Esophagus squamous epithelium (tissue), 5 donors: Measurements from ENCODE around the gene ATP9B. TPM values are rescaled to one million over a fixed set of nuclear protein-coding genes. Genes with fewer than 3 reads are reported as not detected.

Source experiments
- DNase-seq: peaks from one replicate; lab custom pipeline; 2025; lab: John Stamatoyannopoulos, UW
- H3K27ac ChIP-seq, 4 donors: fragments of 200-600 bp; sonication (generic); one replicate each; pipeline ENCODE4 v1.5.1; 2016 to 2019; ENCODE audit warnings: mild to moderate bottlenecking in 1 of 4
- H3K27me3 ChIP-seq, 4 donors: fragments of 200-600 bp; sonication (generic); 1 replicate in 3 of 4; 2 replicates in 1 of 4; pipeline versions ENCODE4 v1.5.1 to v1.6.0; 2017 to 2021; ENCODE audit warnings: antibody characterized with exemption in 1 of 4
- H3K36me3 ChIP-seq, 3 donors: fragments of 200-600 bp; sonication (generic); one replicate each; pipeline ENCODE4 v1.5.1; 2016 to 2019
- H3K4me1 ChIP-seq, 3 donors: fragments of 200-600 bp; sonication (generic); one replicate each; pipeline ENCODE4 v1.5.1; 2017 to 2019
- H3K4me3 ChIP-seq, 4 donors: fragments of 200-600 bp; sonication (generic); 1 replicate in 3 of 4; 2 replicates in 1 of 4; pipeline ENCODE4 v1.5.1; 2016 to 2019; ENCODE audit warnings: mild to moderate bottlenecking in 2 of 4, moderate library complexity in 1 of 4
- H3K9me3 ChIP-seq, 3 donors: fragments of 200-600 bp; sonication (generic); one replicate each; pipeline ENCODE4 v1.5.1; 2016 to 2019
- POLR2A ChIP-seq, 4 donors: fragments of 450-650 bp; IDR thresholded peaks; one replicate each; pipeline ENCODE4 v1.6.1; 2017; ENCODE audit warnings: antibody characterized with exemption in 4 of 4, mild to moderate bottlenecking in 4 of 4, moderate library complexity in 3 of 4
- WGBS, 2 donors: methylation state at CpG; one replicate each; pipeline ENCODE4 v1.1.5; 2018; 5-methylcytosine and 5-hydroxymethylcytosine counted together
- intact Hi-C: fragments of 100-400 bp; cut with DNase I; formaldehyde crosslinking; loops from one replicate; pipeline ENCODE4 v1.15.0; 2022
- total RNA-seq, 4 donors: library from RNA; depleted of rRNA; stranded (reverse); fragments of >200 nt; gene quantifications; one replicate each; pipeline ENCODE4 v1.1.0, GENCODE V29; 2016
- TF ChIP-seq, protein P1 (sequence below), 6 experiments: fragments of 450-650 bp in 4 of 6; fragments of 200-600 bp in 2 of 6; sonication (generic) in 2 of 6; IDR thresholded peaks; one replicate each; pipeline ENCODE4 v1.5.1; 2016 to 2019; ENCODE audit warnings: antibody characterized with exemption in 6 of 6, mild to moderate bottlenecking in 4 of 6, moderate library complexity in 4 of 6
- donor health status: DM: yes; HTN: yes; CAD: no.

Gene ATP9B
- total RNA-seq, 4 donors from 2014 or later: 12.9 to 46.7 (median 22.0) TPM

DNA sequence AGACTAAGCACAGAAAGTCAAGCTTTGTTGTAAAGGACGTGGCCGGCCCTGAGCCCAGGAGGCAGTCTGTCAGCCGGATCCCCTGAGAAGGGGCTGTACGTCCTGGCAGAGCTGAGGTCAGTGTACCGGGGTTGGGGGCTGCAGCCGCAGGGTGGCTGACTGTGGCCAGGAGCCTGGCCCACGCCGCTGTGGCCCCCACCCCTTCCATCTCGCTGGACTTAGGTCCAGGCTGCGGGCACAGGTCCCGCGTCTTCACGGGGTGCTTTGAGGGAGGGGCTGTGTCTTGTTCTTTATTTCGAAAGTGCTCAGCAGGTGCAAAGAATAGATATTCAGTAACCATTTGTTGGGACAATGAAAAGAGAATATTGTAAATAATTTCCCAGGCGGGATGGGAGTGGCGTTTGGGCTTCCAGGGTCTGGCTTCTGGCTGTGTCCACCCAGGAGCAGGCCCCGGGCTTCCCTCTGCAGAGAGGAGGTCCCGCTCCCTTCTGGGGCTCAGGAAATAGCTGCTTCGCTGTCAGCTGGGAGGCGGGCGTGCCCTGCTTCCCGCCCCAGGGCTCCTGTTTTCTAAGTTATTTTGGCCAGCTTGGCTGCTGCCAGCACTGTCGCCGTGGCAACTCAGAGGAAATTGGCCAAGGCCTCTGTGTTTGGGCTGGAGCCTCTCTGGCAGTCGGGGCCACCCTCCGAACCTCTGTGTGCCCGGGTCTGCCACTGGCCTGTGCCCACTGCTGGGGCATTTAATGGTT, 334.0 kb downstream of the ATP9B start:
- DNase-seq: no peak
- intact Hi-C loops: no loop called here
- WGBS, 2 donors: 18 to 24% methylated on average over 18 to 24 of the region's 27 CpGs
- no peaks in the 10 kb centered on the region for H3K9me3 ChIP-seq
- TF ChIP-seq POLR2A (IDR thresholded peaks at IDR 0.05): peak in 1 of 4 donors; percentile 16
- TF ChIP-seq, protein P1, sequence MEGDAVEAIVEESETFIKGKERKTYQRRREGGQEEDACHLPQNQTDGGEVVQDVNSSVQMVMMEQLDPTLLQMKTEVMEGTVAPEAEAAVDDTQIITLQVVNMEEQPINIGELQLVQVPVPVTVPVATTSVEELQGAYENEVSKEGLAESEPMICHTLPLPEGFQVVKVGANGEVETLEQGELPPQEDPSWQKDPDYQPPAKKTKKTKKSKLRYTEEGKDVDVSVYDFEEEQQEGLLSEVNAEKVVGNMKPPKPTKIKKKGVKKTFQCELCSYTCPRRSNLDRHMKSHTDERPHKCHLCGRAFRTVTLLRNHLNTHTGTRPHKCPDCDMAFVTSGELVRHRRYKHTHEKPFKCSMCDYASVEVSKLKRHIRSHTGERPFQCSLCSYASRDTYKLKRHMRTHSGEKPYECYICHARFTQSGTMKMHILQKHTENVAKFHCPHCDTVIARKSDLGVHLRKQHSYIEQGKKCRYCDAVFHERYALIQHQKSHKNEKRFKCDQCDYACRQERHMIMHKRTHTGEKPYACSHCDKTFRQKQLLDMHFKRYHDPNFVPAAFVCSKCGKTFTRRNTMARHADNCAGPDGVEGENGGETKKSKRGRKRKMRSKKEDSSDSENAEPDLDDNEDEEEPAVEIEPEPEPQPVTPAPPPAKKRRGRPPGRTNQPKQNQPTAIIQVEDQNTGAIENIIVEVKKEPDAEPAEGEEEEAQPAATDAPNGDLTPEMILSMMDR (IDR thresholded peaks at IDR 0.05): no peak
- H3K4me1 ChIP-seq: peaks cover 24 to 72% (median 34%) of the 10 kb centered on the region in 3 donors
- H3K4me3 ChIP-seq: peak overlapping the region in 2 of 4 donors; percentile 10 to 40
- H3K27me3 ChIP-seq: peaks cover 0 to 56% (median 0%) of the 10 kb centered on the region in 4 donors
- H3K27ac ChIP-seq: peak overlapping the region; percentile 42 to 89 (median 69)
- H3K36me3 ChIP-seq: no peaks in the 10 kb centered on the region

- Histone ChIP-seq H3K27me3 (peaks cover 0 to 48% (median 0%) of the 10 kb centered on the region in 4 donors), H3K9me3 (no peaks in the 10 kb centered on the region), H3K4me3 (peak overlapping the region in 2 of 4 donors; percentile 10 to 40), H3K36me3 (no peaks in the 10 kb centered on the region), H3K4me1 (peaks cover 24 to 72% (median 34%) of the 10 kb centered on the region in 3 donors), H3K27ac (peak overlapping the region; percentile 42 to 89 (median 69))
- intact Hi-C loops: no loop called here
- no peak for TF ChIP-seq POLR2A (IDR thresholded peaks at IDR 0.05)
- TF ChIP-seq, protein P1 (IDR thresholded peaks at IDR 0.05): no peak
- no peak for DNase-seq
- 64% methylated on average over 26 to 30 of the region's 31 CpGs for WGBS, 2 donors
Measured at GRCh38 chr18:79403723-79404566, 334.8 kb downstream of the ATP9B start.

DNA sequence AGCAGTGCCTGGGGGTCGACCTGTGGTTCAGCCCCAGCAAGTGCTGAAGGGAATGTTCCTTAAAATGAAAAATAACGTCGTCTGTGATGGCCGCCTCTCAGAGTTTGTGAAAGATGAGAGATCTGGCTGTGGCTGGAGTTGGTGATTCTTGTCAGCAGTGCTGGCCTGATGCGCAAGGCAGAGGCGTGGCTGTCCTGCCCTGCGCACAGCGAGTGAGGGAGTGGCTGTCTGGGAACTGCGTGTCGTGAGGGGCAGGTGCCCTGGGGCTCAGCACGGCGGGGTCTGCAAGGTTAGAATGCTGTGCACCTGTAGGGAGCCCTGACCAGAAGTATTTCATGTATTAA, 335.3 kb downstream of the ATP9B start:
- Histone ChIP-seq H3K4me1 (peaks cover 23 to 66% (median 30%) of the 10 kb centered on the region in 3 donors), H3K27ac (peak overlapping the region in 3 of 4 donors; percentile 68 to 89 (median 70)), H3K27me3 (peaks cover 0 to 42% (median 0%) of the 10 kb centered on the region in 4 donors), H3K36me3 (no peaks in the 10 kb centered on the region), H3K4me3 (peak overlapping the region in 1 of 4 donors; percentile 10), H3K9me3 (no peaks in the 10 kb centered on the region)
- TF ChIP-seq, protein P1 (IDR thresholded peaks at IDR 0.05): no peak
- TF ChIP-seq POLR2A (IDR thresholded peaks at IDR 0.05): no peak
- WGBS, 2 donors: 77 to 82% methylated on average over 10 to 12 of the region's 12 CpGs
- intact Hi-C loops: no loop called here
- DNase-seq: no peak

- Histone ChIP-seq H3K9me3 (no peaks in the 10 kb centered on the region), H3K4me1 (peaks cover 19 to 59% (median 27%) of the 10 kb centered on the region in 3 donors), H3K4me3 (peak overlapping the region in 1 of 4 donors; percentile 48), H3K27me3 (peaks cover 0 to 36% (median 0%) of the 10 kb centered on the region in 4 donors), H3K27ac (peak overlapping the region in 3 of 4 donors; percentile 68 to 89 (median 70)), H3K36me3 (no peaks in the 10 kb centered on the region)
- TF ChIP-seq, protein P1 (IDR thresholded peaks at IDR 0.05): no peak
- TF ChIP-seq POLR2A (IDR thresholded peaks at IDR 0.05): no peak
- intact Hi-C loops: no loop called here
- 63 to 73% methylated on average over 14 to 15 of the region's 23 CpGs for WGBS, 2 donors
- no peak for DNase-seq
Measured at GRCh38 chr18:79405019-79405780, 336.0 kb downstream of the ATP9B start.
